Measurements from ENCODE around the gene C1orf35.

GRCh38 chr1:228131766-228132165, 28.6 kb upstream of the C1orf35 start:
- no peak for TF ChIP-seq CTCF (conservative IDR thresholded peaks at IDR 0.05; ENCODE audit: low read depth in 2 of 2)
- TF ChIP-seq POLR2AphosphoS5 (IDR thresholded peaks at IDR 0.05; ENCODE audit: low read depth), result no peak
- no peak for TF ChIP-seq EZH2phosphoT487 (IDR thresholded peaks at IDR 0.05; ENCODE audit: unreplicated experiment)
- TF ChIP-seq ETS1 (IDR thresholded peaks at IDR 0.05), result no peak
- no peak for TF ChIP-seq EZH2 (IDR thresholded peaks at IDR 0.05; ENCODE audit: low read depth, unreplicated experiment)
- no peak for TF ChIP-seq STAT1 (IDR thresholded peaks at IDR 0.05; ENCODE audit: unreplicated experiment)
- no peak for TF ChIP-seq JUNB (IDR thresholded peaks at IDR 0.05; ENCODE audit: unreplicated experiment)
- no peak for TF ChIP-seq REST (IDR thresholded peaks at IDR 0.05; ENCODE audit: unreplicated experiment)
- TF ChIP-seq CREB1 (CRISPR knock-in tag; IDR thresholded peaks at IDR 0.05; ENCODE audit: low read depth), result no peak
- TF ChIP-seq ZNF331 (CRISPR knock-in tag; IDR thresholded peaks at IDR 0.05; ENCODE audit: low read depth), result no peak
- TF ChIP-seq NANOG (IDR thresholded peaks at IDR 0.05; ENCODE audit: borderline replicate concordance), result no peak
